Ishikawa (cell line): ENCODE results near the gene NR3C1.

ENCODE experiments used
- CEBPB ChIP-seq: IDR thresholded peaks from 2 replicates; pipeline ENCODE4 v1.6.1; 2012
- ZBTB7A ChIP-seq: IDR thresholded peaks from 2 replicates; pipeline ENCODE4 v1.6.1; 2012; ENCODE audit warnings: low read depth
- TF ChIP-seq, protein P1 (sequence below): IDR thresholded peaks from 2 replicates; pipeline ENCODE4 v1.6.1; 2012

DNA sequence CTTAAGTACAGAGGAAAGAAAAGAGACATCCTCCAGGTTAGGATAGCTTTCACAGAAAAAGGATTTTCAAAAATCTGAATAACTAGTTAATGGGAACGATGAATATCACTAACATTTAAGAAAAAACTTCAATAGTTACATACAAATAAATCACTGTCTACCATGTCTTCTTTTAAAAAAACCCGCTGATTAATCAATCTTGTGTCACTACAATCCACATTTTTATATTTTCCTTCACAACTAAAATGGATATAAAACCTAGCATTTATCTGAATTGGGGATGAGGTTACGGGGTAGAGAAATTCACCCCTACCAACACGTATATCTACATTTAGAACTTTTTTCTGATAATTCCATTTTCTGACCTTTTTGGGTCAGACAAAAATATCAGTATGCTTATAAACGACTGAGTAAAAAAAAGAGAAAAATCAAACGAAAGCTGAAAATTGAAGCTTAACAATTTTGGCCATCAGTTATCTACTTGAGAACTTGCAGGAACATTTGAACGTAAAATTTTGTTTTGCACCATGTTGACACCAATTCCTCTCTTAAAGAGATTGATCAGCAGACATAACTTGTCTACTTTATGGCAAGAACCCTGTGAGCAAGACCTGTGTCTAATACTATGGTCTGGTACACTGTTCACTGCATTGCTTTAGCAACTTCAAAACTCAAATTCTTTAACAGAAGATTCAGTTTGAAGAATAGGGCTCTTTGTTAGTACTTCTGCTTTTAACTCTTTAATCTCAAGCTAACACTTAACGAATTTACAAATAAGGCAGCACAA lies 4.8 kb downstream of the NR3C1 start:
- TF ChIP-seq, protein P1, sequence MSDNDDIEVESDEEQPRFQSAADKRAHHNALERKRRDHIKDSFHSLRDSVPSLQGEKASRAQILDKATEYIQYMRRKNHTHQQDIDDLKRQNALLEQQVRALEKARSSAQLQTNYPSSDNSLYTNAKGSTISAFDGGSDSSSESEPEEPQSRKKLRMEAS = no peak
- TF ChIP-seq CEBPB (no peak), ZBTB7A (no peak)
